HEK293 (cell line): Measurements from ENCODE around the gene SAMD4B.
"Not testable (repeated sequence)": the region's sequence is repeated elsewhere in the genome, so short reads cannot be mapped to it uniquely, and the experiment has no call there.

Source experiments
- CTCF ChIA-PET: fragments of 350-600 bp; formaldehyde crosslinking; extraction: SDS; loops from one replicate; lab custom pipeline; 2021; ENCODE audit warnings: antibody characterized with exemption; lab: Yijun Ruan, JAX
- POLR2A ChIA-PET: fragments of 300-600 bp; formaldehyde crosslinking; extraction: SDS; loops from one replicate; lab custom pipeline; 2020; ENCODE audit warnings: antibody characterized with exemption, inconsistent platforms; lab: Yijun Ruan, JAX
- H3K27ac ChIP-seq: fragments of 200-500 bp; sonication (Bioruptor generic); 2 replicates; pipeline ENCODE4 v1.5.1; 2014; ENCODE audit warnings: low read depth, low read length, control low read depth, inconsistent platforms; ENCODE audit errors: extremely low read depth
- H3K36me3 ChIP-seq, 2 experiments: fragments of 200-500 bp in 1 of 2; sonication (Bioruptor generic) in 1 of 2; 1 replicate in 1 of 2; 2 replicates in 1 of 2; pipeline ENCODE4 v1.5.1; 2014 to 2017; ENCODE audit warnings: inconsistent platforms in 2 of 2, low read length in 2 of 2; ENCODE audit not compliant: control insufficient read depth in 2 of 2, insufficient read depth in 1 of 2
- H3K4me1 ChIP-seq: fragments of 200-500 bp; sonication (Bioruptor generic); 2 replicates; pipeline ENCODE4 v1.5.1; 2014; ENCODE audit warnings: mild to moderate bottlenecking, low read length, inconsistent platforms; ENCODE audit not compliant: control insufficient read depth, insufficient read depth
- H3K4me3 ChIP-seq: 2 replicates; pipeline ENCODE4 v1.5.1; 2011; ENCODE audit warnings: low read depth, mild to moderate bottlenecking, control low read depth, low read length, moderate library complexity
- H3K9me3 ChIP-seq: fragments of 200-500 bp; sonication (Bioruptor generic); 2 replicates; pipeline ENCODE4 v1.5.1; 2014; ENCODE audit warnings: low read depth, low read length, inconsistent platforms; ENCODE audit not compliant: control insufficient read depth, insufficient read depth
- BCL11B ChIP-seq: fragments of 450-650 bp; formaldehyde crosslinking; IDR thresholded peaks from 2 replicates; pipeline ENCODE4 v1.5.1; 2016; ENCODE audit warnings: low read depth, missing biosample characterization, missing genetic modification characterization
- GLI2 ChIP-seq: fragments of 450-650 bp; formaldehyde crosslinking; IDR thresholded peaks from 2 replicates; pipeline ENCODE4; 2017; ENCODE audit warnings: missing biosample characterization, missing genetic modification characterization, low read depth, borderline replicate concordance
- OVOL3 ChIP-seq: fragments of 450-650 bp; formaldehyde crosslinking; IDR thresholded peaks from 2 replicates; pipeline ENCODE4 v1.5.1; 2016; ENCODE audit warnings: missing biosample characterization, missing genetic modification characterization
- PRDM1 ChIP-seq: fragments of 450-650 bp; formaldehyde crosslinking; IDR thresholded peaks from 2 replicates; pipeline ENCODE4; 2016; ENCODE audit warnings: missing biosample characterization, missing genetic modification characterization
- REPIN1 ChIP-seq: fragments of 450-650 bp; formaldehyde crosslinking; IDR thresholded peaks from 2 replicates; pipeline ENCODE4 v1.5.1; 2017; ENCODE audit warnings: missing biosample characterization, missing genetic modification characterization, low read depth
- SETDB1 ChIP-seq: IDR thresholded peaks from one replicate; pipeline ENCODE4 v1.6.1; 2017; ENCODE audit warnings: mild to moderate bottlenecking, low read length, moderate library complexity, mixed read lengths; ENCODE audit not compliant: insufficient read length
- TCF7L2 ChIP-seq: IDR thresholded peaks from 2 replicates; pipeline ENCODE4 v1.6.1; 2011; ENCODE audit warnings: low read depth, mild to moderate bottlenecking, inconsistent platforms, low read length, moderate library complexity, borderline replicate concordance
- YY2 ChIP-seq: fragments of 450-650 bp; formaldehyde crosslinking; IDR thresholded peaks from 2 replicates; pipeline ENCODE4 v1.5.1; 2016; ENCODE audit warnings: missing biosample characterization, missing genetic modification characterization
- ZFHX2 ChIP-seq: fragments of 450-650 bp; formaldehyde crosslinking; conservative IDR thresholded peaks from 2 replicates; pipeline ENCODE4 v1.5.1; 2016; ENCODE audit warnings: missing biosample characterization, missing genetic modification characterization
- ZNF10 ChIP-seq: fragments of 450-650 bp; formaldehyde crosslinking; IDR thresholded peaks from 2 replicates; pipeline ENCODE4 v1.5.1; 2017; ENCODE audit warnings: missing biosample characterization, missing genetic modification characterization
- ZNF214 ChIP-seq: fragments of 450-650 bp; formaldehyde crosslinking; IDR thresholded peaks from 2 replicates; pipeline ENCODE4 v1.5.1; 2017; ENCODE audit warnings: missing biosample characterization, mild to moderate bottlenecking, missing genetic modification characterization, borderline replicate concordance
- ZNF239 ChIP-seq: fragments of 450-650 bp; formaldehyde crosslinking; IDR thresholded peaks from 2 replicates; pipeline ENCODE4 v1.5.1; 2016; ENCODE audit warnings: missing biosample characterization, missing genetic modification characterization
- ZNF280D ChIP-seq: fragments of 450-650 bp; formaldehyde crosslinking; IDR thresholded peaks from 2 replicates; pipeline ENCODE4 v1.5.1; 2016; ENCODE audit warnings: missing biosample characterization, missing genetic modification characterization
- ZNF302 ChIP-seq: fragments of 450-650 bp; formaldehyde crosslinking; IDR thresholded peaks from 2 replicates; pipeline ENCODE4 v1.5.1; 2016; ENCODE audit warnings: missing biosample characterization, missing genetic modification characterization, low read depth
- ZNF362 ChIP-seq: fragments of 450-650 bp; formaldehyde crosslinking; IDR thresholded peaks from 2 replicates; pipeline ENCODE4 v1.5.1; 2016; ENCODE audit warnings: missing biosample characterization, missing genetic modification characterization
- ZNF623 ChIP-seq: fragments of 450-650 bp; formaldehyde crosslinking; IDR thresholded peaks from 2 replicates; pipeline ENCODE4 v1.5.1; 2016; ENCODE audit warnings: missing biosample characterization, missing genetic modification characterization
- ZNF664 ChIP-seq: fragments of 450-650 bp; formaldehyde crosslinking; IDR thresholded peaks from 2 replicates; pipeline ENCODE4 v1.5.1; 2016; ENCODE audit warnings: missing biosample characterization, missing genetic modification characterization
- ZNF768 ChIP-seq: fragments of 450-650 bp; formaldehyde crosslinking; IDR thresholded peaks from 2 replicates; pipeline ENCODE4 v1.5.1; 2018; ENCODE audit warnings: missing biosample characterization, mild to moderate bottlenecking, missing genetic modification characterization
- ZSCAN23 ChIP-seq: fragments of 450-650 bp; formaldehyde crosslinking; IDR thresholded peaks from 2 replicates; pipeline ENCODE4 v1.5.1; 2016; ENCODE audit warnings: missing biosample characterization, missing genetic modification characterization
- TF ChIP-seq, protein P1 (sequence below): fragments of 450-650 bp; formaldehyde crosslinking; IDR thresholded peaks from 2 replicates; pipeline ENCODE4 v1.5.1; 2016; ENCODE audit warnings: missing biosample characterization, missing genetic modification characterization
- TF ChIP-seq, protein P2 (sequence below): fragments of 450-650 bp; formaldehyde crosslinking; IDR thresholded peaks from 2 replicates; pipeline ENCODE4 v1.5.1; 2016; ENCODE audit warnings: missing biosample characterization, missing genetic modification characterization

The SAMD4B gene

GRCh38 chr19:39332293-39332692 lies 9.9 kb upstream of the SAMD4B start:
- no peak overlapping the region for H3K4me3 ChIP-seq
- no peaks in the 10 kb centered on the region for H3K9me3 ChIP-seq
- TF ChIP-seq ZNF362 (tag by site-specific recombination) (peak; percentile 16; the same call in 1 of the 2 replicates), ZNF768 (tag by site-specific recombination) (no peak), YY2 (tag by site-specific recombination) (no peak), SETDB1 (no peak), ZNF302 (tag by site-specific recombination) (no peak), ZFHX2 (no peak), ZNF214 (tag by site-specific recombination) (no peak), REPIN1 (tag by site-specific recombination) (no peak), OVOL3 (tag by site-specific recombination) (no peak), ZNF239 (tag by site-specific recombination) (no peak), PRDM1 (tag by site-specific recombination) (no peak), ZNF623 (tag by site-specific recombination) (0 out of 2 replicates have a peak, but pooled peaks have one; percentile 4), ZSCAN23 (tag by site-specific recombination) (no peak), GLI2 (tag by site-specific recombination) (no peak), TCF7L2 (no peak)
- H3K4me1 ChIP-seq = no peaks in the 10 kb centered on the region; the same call in 1 of the 2 replicates
- no peak overlapping the region for H3K27ac ChIP-seq
- POLR2A ChIA-PET = interaction anchor here (0.7 kb wide), 1 partner anchor 59 kb away, joined by 9 read pairs; the partner anchor contains the start of genes MED29 and PAF1
- no peaks in the 10 kb centered on the region; a peak in 1 of 3 replicates for H3K36me3 ChIP-seq
- CTCF ChIA-PET = interaction anchor here (0.6 to 9.4 kb wide), 7 partner anchors 9 to 501 kb away, joined by 3 to 165 read pairs (median 9); partner anchors contain the start of genes ECH1, MED29 and PAF1

- CTCF ChIA-PET = interaction anchor here (0.6 to 9.4 kb wide), 7 partner anchors 58 to 501 kb away, joined by 3 to 165 read pairs (median 5); partner anchors contain the start of genes ECH1, MED29 and PAF1
- not testable (repeated sequence) for H3K36me3 ChIP-seq, H3K4me1 ChIP-seq, H3K9me3 ChIP-seq
- TF ChIP-seq, protein P1, sequence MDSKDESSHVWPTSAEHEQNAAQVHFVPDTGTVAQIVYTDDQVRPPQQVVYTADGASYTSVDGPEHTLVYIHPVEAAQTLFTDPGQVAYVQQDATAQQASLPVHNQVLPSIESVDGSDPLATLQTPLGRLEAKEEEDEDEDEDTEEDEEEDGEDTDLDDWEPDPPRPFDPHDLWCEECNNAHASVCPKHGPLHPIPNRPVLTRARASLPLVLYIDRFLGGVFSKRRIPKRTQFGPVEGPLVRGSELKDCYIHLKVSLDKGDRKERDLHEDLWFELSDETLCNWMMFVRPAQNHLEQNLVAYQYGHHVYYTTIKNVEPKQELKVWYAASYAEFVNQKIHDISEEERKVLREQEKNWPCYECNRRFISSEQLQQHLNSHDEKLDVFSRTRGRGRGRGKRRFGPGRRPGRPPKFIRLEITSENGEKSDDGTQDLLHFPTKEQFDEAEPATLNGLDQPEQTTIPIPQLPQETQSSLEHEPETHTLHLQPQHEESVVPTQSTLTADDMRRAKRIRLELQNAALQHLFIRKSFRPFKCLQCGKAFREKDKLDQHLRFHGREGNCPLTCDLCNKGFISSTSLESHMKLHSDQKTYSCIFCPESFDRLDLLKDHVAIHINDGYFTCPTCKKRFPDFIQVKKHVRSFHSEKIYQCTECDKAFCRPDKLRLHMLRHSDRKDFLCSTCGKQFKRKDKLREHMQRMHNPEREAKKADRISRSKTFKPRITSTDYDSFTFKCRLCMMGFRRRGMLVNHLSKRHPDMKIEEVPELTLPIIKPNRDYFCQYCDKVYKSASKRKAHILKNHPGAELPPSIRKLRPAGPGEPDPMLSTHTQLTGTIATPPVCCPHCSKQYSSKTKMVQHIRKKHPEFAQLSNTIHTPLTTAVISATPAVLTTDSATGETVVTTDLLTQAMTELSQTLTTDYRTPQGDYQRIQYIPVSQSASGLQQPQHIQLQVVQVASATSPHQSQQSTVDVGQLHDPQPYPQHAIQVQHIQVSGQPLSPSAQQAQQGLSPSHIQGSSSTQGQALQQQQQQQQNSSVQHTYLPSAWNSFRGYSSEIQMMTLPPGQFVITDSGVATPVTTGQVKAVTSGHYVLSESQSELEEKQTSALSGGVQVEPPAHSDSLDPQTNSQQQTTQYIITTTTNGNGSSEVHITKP (tag by site-specific recombination) = peak; percentile 76
- TF ChIP-seq, all 188 proteins: peak for 1; not testable (repeated sequence) for 187
- POLR2A ChIA-PET = interaction anchor here (0.7 kb wide), 1 partner anchor 58 kb away, joined by 9 read pairs; the partner anchor contains the start of genes MED29 and PAF1
- not testable (repeated sequence) for H3K4me3 ChIP-seq, H3K27ac ChIP-seq
These were observed 9.5 kb upstream of the SAMD4B start for GRCh38 chr19:39332738-39333137.

GRCh38 chr19:39333507-39333906 lies 8.7 kb upstream of the SAMD4B start:
- H3K4me3 ChIP-seq = no peak overlapping the region
- H3K4me1 ChIP-seq = no peaks in the 10 kb centered on the region
- CTCF ChIA-PET = interaction anchor here (0.6 to 9.4 kb wide), 6 partner anchors 75 to 323 kb away, joined by 3 to 165 read pairs (median 12); no protein-coding TSS in a partner anchor
- H3K9me3 ChIP-seq = no peaks in the 10 kb centered on the region
- no peaks in the 10 kb centered on the region; a peak in 1 of 3 replicates for H3K36me3 ChIP-seq
- peak overlapping the region; percentile 22; the same call in 1 of the 2 replicates for H3K27ac ChIP-seq
- POLR2A ChIA-PET = no interaction called here
- TF ChIP-seq ZNF362 (tag by site-specific recombination) (0 out of 2 replicates have a peak, but pooled peaks have one; percentile 32), ZNF280D (tag by site-specific recombination) (peak; percentile 20; the same call in 1 of the 2 replicates), ZNF10 (no peak), ZNF664 (tag by site-specific recombination) (peak; percentile 94), BCL11B (0 out of 2 replicates have a peak, but pooled peaks have one; percentile 21)
- TF ChIP-seq, protein P2, sequence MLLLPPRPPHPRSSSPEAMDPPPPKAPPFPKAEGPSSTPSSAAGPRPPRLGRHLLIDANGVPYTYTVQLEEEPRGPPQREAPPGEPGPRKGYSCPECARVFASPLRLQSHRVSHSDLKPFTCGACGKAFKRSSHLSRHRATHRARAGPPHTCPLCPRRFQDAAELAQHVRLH (tag by site-specific recombination) = peak; percentile 65; the same call in 1 of the 2 replicates
